Superior temporal gyrus (tissue), 1 donor: ENCODE results near the gene TMEM38A.
"Not testable (repeated sequence)": the region's sequence is repeated elsewhere in the genome, so short reads cannot be mapped to it uniquely, and the experiment has no call there.

ENCODE experiments used
- DNase-seq: peaks from one replicate; pipeline ENCODE4 v3.0.0-alpha.2; 2016; ENCODE audit errors: extremely low spot score

TMEM38A gene

GRCh38 chr19:16637535-16637934, 23.4 kb upstream of the TMEM38A start:
- DNase-seq: no peak

GRCh38 chr19:16638666-16639065, 22.3 kb upstream of the TMEM38A start:
- no peak for DNase-seq

- DNase-seq: no peak
Observed at GRCh38 chr19:16640951-16641350, 20.0 kb upstream of the TMEM38A start.

GRCh38 chr19:16641695-16642094, 19.2 kb upstream of the TMEM38A start:
- no peak for DNase-seq

- peak; percentile 94 for DNase-seq
Observed at GRCh38 chr19:16645140-16645539, 15.8 kb upstream of the TMEM38A start.

GRCh38 chr19:16649734-16650133, 11.2 kb upstream of the TMEM38A start:
- DNase-seq: no peak

- no peak for DNase-seq
Observed at GRCh38 chr19:16650821-16651220, 10.1 kb upstream of the TMEM38A start.

GRCh38 chr19:16651421-16652188, 9.3 kb upstream of the TMEM38A start:
- DNase-seq: not testable (repeated sequence)

- DNase-seq: no peak
Observed at GRCh38 chr19:16652854-16653253, 8.1 kb upstream of the TMEM38A start.

GRCh38 chr19:16654140-16654539, 6.8 kb upstream of the TMEM38A start:
- DNase-seq: no peak

- DNase-seq: no peak
Observed at GRCh38 chr19:16654627-16655026, 6.3 kb upstream of the TMEM38A start.

- no peak for DNase-seq
Observed at GRCh38 chr19:16655727-16656126, 5.2 kb upstream of the TMEM38A start.

- no peak for DNase-seq
Observed at GRCh38 chr19:16657384-16657783, 3.6 kb upstream of the TMEM38A start.

GRCh38 chr19:16659464-16659831, 1.5 kb upstream of the TMEM38A start:
- no peak for DNase-seq

GRCh38 chr19:16659832-16660708, 869 bp upstream of the TMEM38A start, which contains the start of gene SMIM7:
Gene SMIM7 (minus strand): TSS chr19:16660144. CDS start chr19:16660110, 34 bp downstream.
- DNase-seq: peak; percentile 99

GRCh38 chr19:16661480-16662034, 618 bp downstream of the TMEM38A start:
- DNase-seq: no peak

- DNase-seq: no peak
Observed at GRCh38 chr19:16668176-16668575, 7.2 kb downstream of the TMEM38A start.

GRCh38 chr19:16668702-16669101, 7.8 kb downstream of the TMEM38A start:
- not testable (repeated sequence) for DNase-seq

- DNase-seq: peak; percentile 35
Observed at GRCh38 chr19:16670291-16670690, 9.4 kb downstream of the TMEM38A start.

GRCh38 chr19:16671652-16672274, 10.8 kb downstream of the TMEM38A start:
- no peak for DNase-seq

- DNase-seq: no peak
Observed at GRCh38 chr19:16673231-16673630, 12.3 kb downstream of the TMEM38A start.

- DNase-seq: not testable (repeated sequence)
Observed at GRCh38 chr19:16673839-16674238, 12.9 kb downstream of the TMEM38A start.
